Sigmoid colon (tissue), 4 donors: ENCODE data around the gene SMDT1.

Experiments used
- CTCF ChIP-seq, 4 experiments: fragments of 450-650 bp in 3 of 4; fragments of 200-600 bp in 1 of 4; IDR thresholded peaks; one replicate each; pipeline ENCODE4 v1.5.1; 2016 to 2019; ENCODE audit warnings: antibody characterized with exemption in 4 of 4, mild to moderate bottlenecking in 3 of 4, moderate library complexity in 2 of 4
- POLR2A ChIP-seq, 2 donors: fragments of 450-650 bp; IDR thresholded peaks; one replicate each; pipeline ENCODE4 v1.6.1; 2016; ENCODE audit warnings: antibody characterized with exemption in 2 of 2, mild to moderate bottlenecking in 2 of 2, moderate library complexity in 2 of 2
- POLR2AphosphoS5 ChIP-seq, 4 donors: sonication (generic); formaldehyde crosslinking; IDR thresholded peaks; one replicate each; pipeline ENCODE4 v1.6.1; 2017; ENCODE audit warnings: antibody characterized with exemption in 4 of 4

GRCh38 chr22:42131562-42131961 is 52.1 kb downstream of the SMDT1 start:
- TF ChIP-seq CTCF (IDR thresholded peaks at IDR 0.05), result no peak
- TF ChIP-seq POLR2AphosphoS5 (IDR thresholded peaks at IDR 0.05), result no peak
- TF ChIP-seq POLR2A (IDR thresholded peaks at IDR 0.05), result no peak
